Measurements from ENCODE around the gene DAB2IP.

DNA sequence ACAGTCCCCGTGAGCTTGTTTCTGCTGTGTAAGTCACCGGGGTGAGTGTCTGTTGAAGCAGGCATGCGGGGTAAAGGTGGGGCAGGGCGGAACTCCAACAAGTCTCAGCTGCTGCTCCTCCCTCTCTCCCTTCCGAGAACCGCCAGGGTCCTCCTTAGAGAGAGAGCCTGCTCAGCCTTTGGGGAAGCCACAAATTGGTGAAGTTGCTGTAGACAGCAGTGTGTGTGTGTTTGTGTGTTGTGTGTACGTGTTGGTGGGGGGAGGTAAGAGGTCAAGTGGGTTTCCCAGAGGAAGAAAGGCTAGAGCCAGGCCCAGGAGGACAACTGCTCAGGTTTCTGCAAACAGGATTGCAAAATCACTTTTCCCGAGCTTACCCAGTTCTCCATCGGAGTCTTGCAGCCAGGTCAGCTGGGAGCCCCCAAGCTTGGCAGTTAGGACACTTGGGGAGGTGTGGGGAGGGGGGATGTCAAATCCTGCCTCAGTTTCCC, 38.9 kb upstream of the DAB2IP start:
- no peak for TF ChIP-seq EZH2 (IDR thresholded peaks at IDR 0.05; ENCODE audit: low read length, unreplicated experiment)
- TF ChIP-seq EZH2phosphoT487 (IDR thresholded peaks at IDR 0.05; ENCODE audit: borderline replicate concordance, low read length), result no peak

All from PC-3 (cell line).